Embryonic facial prominence (tissue), 1 donor: ENCODE measurements around the gene KIF2A.

Experiments used
- DNase-seq: peaks from one replicate; pipeline ENCODE4 v3.0.0-alpha.2; 2016; ENCODE audit errors: extremely low spot score

Gene KIF2A

GRCh38 chr5:62305715-62306322 lies at the start of gene KIF2A:
TSS of gene KIF2A (plus strand) at chr5:62306206. CDS start at chr5:62306473, 267 bp downstream.
- DNase-seq, result peak; percentile 86

GRCh38 chr5:62257020-62257367 lies 49.0 kb upstream of the KIF2A start:
- DNase-seq, result no peak

- no peak for DNase-seq
Measured at GRCh38 chr5:62258654-62259053, 47.4 kb upstream of the KIF2A start.

- DNase-seq, result no peak
Measured at GRCh38 chr5:62259699-62260250, 46.2 kb upstream of the KIF2A start.

- DNase-seq, result no peak
Measured at GRCh38 chr5:62260513-62260912, 45.5 kb upstream of the KIF2A start.

GRCh38 chr5:62263401-62263800 lies 42.6 kb upstream of the KIF2A start:
- DNase-seq, result no peak

- no peak for DNase-seq
Measured at GRCh38 chr5:62265648-62266112, 40.3 kb upstream of the KIF2A start.

GRCh38 chr5:62266573-62266972 lies 39.4 kb upstream of the KIF2A start:
- no peak for DNase-seq

- DNase-seq, result no peak
Measured at GRCh38 chr5:62268234-62268633, 37.8 kb upstream of the KIF2A start.

- DNase-seq, result no peak
Measured at GRCh38 chr5:62268792-62269191, 37.2 kb upstream of the KIF2A start.

GRCh38 chr5:62271370-62271769 lies 34.6 kb upstream of the KIF2A start:
- no peak for DNase-seq

GRCh38 chr5:62271870-62272269 lies 34.1 kb upstream of the KIF2A start:
- no peak for DNase-seq

- no peak for DNase-seq
Measured at GRCh38 chr5:62273687-62274086, 32.3 kb upstream of the KIF2A start.

GRCh38 chr5:62275581-62275980 lies 30.4 kb upstream of the KIF2A start:
- DNase-seq, result no peak

GRCh38 chr5:62281411-62281810 lies 24.6 kb upstream of the KIF2A start:
- no peak for DNase-seq

GRCh38 chr5:62282064-62282463 lies 23.9 kb upstream of the KIF2A start:
- no peak for DNase-seq

GRCh38 chr5:62283005-62283404 lies 23.0 kb upstream of the KIF2A start:
- DNase-seq, result no peak

- no peak for DNase-seq
Measured at GRCh38 chr5:62283861-62284260, 22.1 kb upstream of the KIF2A start.

- no peak for DNase-seq
Measured at GRCh38 chr5:62284946-62285891, 20.8 kb upstream of the KIF2A start.

- DNase-seq, result no peak
Measured at GRCh38 chr5:62286834-62287233, 19.2 kb upstream of the KIF2A start.

GRCh38 chr5:62287237-62287636 lies 18.8 kb upstream of the KIF2A start:
- DNase-seq, result no peak

GRCh38 chr5:62288118-62288517 lies 17.9 kb upstream of the KIF2A start:
- DNase-seq, result no peak

- no peak for DNase-seq
Measured at GRCh38 chr5:62289813-62290212, 16.2 kb upstream of the KIF2A start.
